GM21528 (cell line): ENCODE measurements around the gene CPHXL2.

Experiments used
- ATAC-seq: cut with Tn5 transposase; IDR thresholded peaks from one replicate; pipeline ENCODE4 v1.9.1; 2021; ENCODE audit warnings: mild to moderate bottlenecking, moderate library complexity; ENCODE audit not compliant: unreplicated experiment, low FRiP score

Gene CPHXL2

GRCh38 chr16:75644240-75645012, 32.4 kb downstream of the CPHXL2 start:
- ATAC-seq: no peak

GRCh38 chr16:75640598-75640997, 36.2 kb downstream of the CPHXL2 start:
- no peak for ATAC-seq

GRCh38 chr16:75635036-75635435, 41.8 kb downstream of the CPHXL2 start:
- no peak for ATAC-seq

GRCh38 chr16:75632857-75633256, 44.0 kb downstream of the CPHXL2 start:
- no peak for ATAC-seq

- ATAC-seq: no peak
Observed at GRCh38 chr16:75630052-75630451, 46.8 kb downstream of the CPHXL2 start.

- ATAC-seq: no peak
Observed at GRCh38 chr16:75629132-75629531, 47.7 kb downstream of the CPHXL2 start.

GRCh38 chr16:75628351-75628750, 48.5 kb downstream of the CPHXL2 start:
- ATAC-seq: no peak

GRCh38 chr16:75627851-75628250, 49.0 kb downstream of the CPHXL2 start:
- no peak for ATAC-seq

GRCh38 chr16:75626806-75627205, 50.0 kb downstream of the CPHXL2 start:
- no peak for ATAC-seq

GRCh38 chr16:75624921-75625334, 51.9 kb downstream of the CPHXL2 start:
- no peak for ATAC-seq

- peak; percentile 90 for ATAC-seq
Observed at GRCh38 chr16:75622761-75623605, 53.8 kb downstream of the CPHXL2 start, which contains the start of gene ADAT1. ADAT1 (minus strand) TSS chr16:75623281; CDS start chr16:75620799, 2,482 bp downstream.

GRCh38 chr16:75621170-75621477, 55.7 kb downstream of the CPHXL2 start:
- no peak for ATAC-seq

GRCh38 chr16:75620326-75621169, 56.3 kb downstream of the CPHXL2 start:
- ATAC-seq: no peak

GRCh38 chr16:75618780-75619179, 58.0 kb downstream of the CPHXL2 start:
- no peak for ATAC-seq

- ATAC-seq: no peak
Observed at GRCh38 chr16:75617121-75617520, 59.7 kb downstream of the CPHXL2 start.

GRCh38 chr16:75616521-75617010, 60.2 kb downstream of the CPHXL2 start:
- no peak for ATAC-seq

GRCh38 chr16:75615619-75616018, 61.2 kb downstream of the CPHXL2 start:
- ATAC-seq: no peak

- no peak for ATAC-seq
Observed at GRCh38 chr16:75614066-75614897, 62.5 kb downstream of the CPHXL2 start.
